NCI-H2227 (cell line): ENCODE measurements around the gene IPCEF1.
"Not testable (repeated sequence)": the region's sequence is repeated elsewhere in the genome, so short reads cannot be mapped to it uniquely, and the experiment has no call there.

Experiments
- DNase-seq: peaks from one replicate; lab custom pipeline; 2025; ENCODE audit not compliant: unreplicated experiment; lab: John Stamatoyannopoulos, UW

Gene IPCEF1

DNA sequence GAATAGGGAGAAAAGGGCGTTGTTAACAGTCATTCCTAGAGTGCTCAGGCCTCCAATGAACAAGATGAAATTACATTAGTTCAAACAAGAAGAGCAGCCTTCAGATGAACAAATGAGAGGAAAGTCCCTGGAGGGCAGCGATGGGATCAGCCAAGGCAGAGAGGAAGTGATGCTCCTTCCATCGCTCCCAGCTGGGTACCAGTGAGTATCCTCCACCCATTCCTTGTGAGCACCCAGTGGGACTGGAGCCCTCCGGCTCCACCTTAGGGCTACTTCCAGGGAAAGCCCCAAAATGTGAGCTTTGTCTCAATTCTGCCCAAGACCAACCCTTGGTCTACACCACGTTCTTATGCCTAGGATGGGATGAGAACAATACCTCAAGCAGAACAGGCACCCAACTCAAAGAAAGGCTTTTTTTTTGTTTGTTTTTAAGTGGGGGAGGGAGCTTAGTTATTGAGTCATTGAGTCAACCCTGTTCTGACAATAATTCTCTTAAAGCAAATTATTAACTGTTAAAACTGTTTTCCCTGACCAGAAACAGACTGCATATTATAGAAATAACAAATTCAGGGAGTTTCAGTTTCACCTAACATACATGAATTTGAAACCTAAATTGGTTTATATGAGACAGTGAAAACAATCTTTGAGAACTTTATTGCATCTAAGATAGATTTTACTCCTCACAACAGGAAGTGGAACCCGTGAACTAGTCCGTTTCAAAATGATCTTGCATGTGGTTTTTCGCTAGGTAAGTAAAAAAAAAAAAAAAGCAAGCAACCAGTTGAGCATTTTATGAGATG lies 106.9 kb downstream of the IPCEF1 start:
- no peak for DNase-seq

DNA sequence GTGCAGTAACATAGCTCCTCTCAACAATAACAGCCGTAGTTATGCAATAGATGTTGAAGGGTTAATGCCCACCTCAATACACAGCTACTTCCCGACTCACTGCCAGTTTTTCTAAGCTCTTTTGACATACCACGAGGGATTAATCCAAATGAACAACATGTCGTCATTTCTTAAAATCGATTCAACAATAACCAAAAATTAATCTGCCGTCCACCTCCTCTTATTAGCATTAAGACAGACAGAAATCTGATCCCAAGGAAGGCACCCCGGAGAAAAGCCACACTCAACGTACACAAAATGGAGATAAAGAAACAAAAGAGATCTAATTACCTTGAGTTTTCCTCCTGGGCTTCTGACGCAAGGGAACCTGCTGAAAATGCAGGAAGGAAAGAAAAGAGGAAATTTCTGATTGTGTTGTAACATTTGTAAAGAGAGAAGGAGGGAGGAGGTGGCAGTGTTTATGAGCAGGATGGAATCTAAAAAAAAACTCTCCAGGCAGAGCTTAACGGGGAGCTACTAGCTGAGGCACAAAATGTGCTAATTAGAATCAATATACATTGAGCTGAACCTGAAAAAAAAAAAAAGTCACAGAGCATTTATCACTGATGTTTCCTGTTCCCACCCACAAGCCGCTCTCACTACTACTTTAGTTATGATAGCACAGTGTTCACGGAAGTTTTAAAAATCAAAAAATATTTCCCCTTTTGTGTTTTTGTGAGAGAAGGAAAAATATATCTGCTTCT lies 109.3 kb downstream of the IPCEF1 start:
- no peak for DNase-seq

DNA sequence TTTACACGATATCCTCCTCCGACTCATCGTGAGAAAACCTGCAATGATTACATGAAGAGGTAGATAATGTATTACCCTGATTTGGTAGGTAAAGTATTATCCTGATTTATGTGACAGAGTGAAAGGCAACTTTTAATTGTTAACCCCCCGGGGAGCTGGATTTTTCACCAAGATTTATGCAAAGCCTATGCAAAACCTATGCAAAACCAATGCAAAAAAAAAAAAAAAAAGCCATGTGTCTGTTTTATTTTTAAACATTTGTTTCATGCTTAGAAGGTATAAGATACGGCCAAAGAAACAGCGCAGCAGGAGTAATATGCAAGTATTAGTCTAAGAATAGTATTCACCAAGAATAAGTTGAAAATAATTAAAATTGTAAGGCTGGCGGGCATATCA lies 109.9 kb downstream of the IPCEF1 start:
- DNase-seq: no peak

GRCh38 chr6:154245506-154245905 lies 111.1 kb downstream of the IPCEF1 start:
- no peak for DNase-seq

DNA sequence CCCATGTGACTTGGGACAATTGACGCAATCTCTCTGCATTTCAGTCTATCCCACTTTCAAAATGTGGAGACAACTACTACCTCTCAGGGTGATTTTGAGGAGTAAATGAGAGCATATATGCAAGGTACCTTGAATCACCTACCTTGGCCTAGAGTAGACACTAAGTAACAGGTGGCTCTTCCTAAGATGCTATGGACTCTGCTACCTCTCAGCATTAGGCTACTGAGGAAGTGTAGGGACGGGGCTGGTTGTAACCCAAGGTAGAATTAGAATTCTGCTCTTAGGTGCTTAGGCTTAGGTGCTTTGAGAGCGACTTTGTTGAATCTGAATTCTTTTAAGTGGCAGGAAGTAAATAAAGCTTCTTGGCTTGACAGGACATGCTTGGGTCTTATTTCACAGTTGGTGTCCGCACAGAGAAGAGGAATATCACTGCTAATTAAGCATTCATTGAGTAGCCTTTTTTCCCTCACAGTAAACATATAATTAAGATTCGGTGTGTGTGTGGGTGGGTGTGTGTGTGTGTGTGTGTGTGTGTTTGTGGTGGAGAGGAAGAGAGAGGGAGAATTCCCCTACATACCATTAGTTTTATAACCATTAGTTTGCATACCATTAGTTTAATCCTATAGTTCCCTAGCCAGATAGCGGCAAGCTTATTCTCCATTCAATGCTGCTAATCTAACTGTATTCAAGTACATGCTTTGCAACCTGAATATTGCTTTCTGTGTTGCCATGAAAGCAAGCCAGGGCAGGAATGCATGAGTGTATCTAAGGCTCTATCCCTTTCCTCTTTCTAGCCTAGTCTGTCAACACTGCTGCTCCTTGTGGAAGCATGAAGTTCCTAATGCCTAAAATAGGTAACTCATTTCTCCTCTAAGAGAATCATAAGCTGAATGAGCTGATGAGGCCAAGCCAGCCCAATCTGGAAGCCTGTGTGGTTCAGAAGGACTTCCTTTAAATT lies 112.5 kb downstream of the IPCEF1 start:
- no peak for DNase-seq

DNA sequence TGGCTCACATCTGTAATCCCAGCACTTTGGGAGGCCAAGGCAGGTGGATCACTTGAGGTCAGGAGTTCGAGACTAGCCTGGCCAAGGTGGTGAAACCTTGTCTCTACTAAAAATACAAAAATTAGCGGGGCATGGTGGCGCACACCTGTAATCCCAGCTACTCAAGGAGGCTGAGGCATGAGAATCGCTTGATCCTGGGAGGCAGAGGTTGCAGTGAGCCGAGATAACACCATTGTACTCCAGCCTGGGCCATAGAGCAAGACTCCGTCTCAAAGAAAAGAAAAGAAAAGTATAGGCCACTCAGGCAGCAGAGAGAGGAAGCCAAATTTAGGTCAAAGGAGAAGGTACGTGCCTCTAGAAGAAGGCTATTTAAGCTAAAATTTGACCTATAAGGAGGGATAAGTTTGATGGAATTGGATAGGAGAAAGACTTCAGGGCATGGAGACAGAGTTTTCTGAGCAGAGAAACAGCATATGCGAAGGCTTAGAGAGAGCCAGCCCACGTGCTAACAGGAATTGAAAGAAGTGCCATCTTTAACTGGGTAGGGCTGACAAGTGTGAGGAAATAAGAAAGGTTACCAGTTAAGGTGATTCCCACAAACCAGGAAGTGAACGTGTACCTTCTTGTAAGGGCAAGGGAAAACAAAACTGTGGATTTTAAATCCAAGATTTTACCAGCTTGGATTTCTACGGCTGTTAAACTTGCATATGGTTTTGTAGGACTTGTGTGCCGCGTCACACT lies 113.8 kb downstream of the IPCEF1 start:
- no peak for DNase-seq

- DNase-seq: no peak
Observed at GRCh38 chr6:154241581-154241980, 115.0 kb downstream of the IPCEF1 start.

GRCh38 chr6:154241061-154241460 lies 115.5 kb downstream of the IPCEF1 start:
- not testable (repeated sequence) for DNase-seq

- DNase-seq: no peak
Observed at GRCh38 chr6:154239392-154239791, 117.2 kb downstream of the IPCEF1 start.

GRCh38 chr6:154238831-154239230 lies 117.8 kb downstream of the IPCEF1 start:
- DNase-seq: no peak

GRCh38 chr6:154236646-154237301 lies 119.8 kb downstream of the IPCEF1 start:
- DNase-seq: no peak

GRCh38 chr6:154234019-154234772 lies 122.4 kb downstream of the IPCEF1 start:
- no peak for DNase-seq

GRCh38 chr6:154233383-154233782 lies 123.2 kb downstream of the IPCEF1 start:
- no peak for DNase-seq

DNA sequence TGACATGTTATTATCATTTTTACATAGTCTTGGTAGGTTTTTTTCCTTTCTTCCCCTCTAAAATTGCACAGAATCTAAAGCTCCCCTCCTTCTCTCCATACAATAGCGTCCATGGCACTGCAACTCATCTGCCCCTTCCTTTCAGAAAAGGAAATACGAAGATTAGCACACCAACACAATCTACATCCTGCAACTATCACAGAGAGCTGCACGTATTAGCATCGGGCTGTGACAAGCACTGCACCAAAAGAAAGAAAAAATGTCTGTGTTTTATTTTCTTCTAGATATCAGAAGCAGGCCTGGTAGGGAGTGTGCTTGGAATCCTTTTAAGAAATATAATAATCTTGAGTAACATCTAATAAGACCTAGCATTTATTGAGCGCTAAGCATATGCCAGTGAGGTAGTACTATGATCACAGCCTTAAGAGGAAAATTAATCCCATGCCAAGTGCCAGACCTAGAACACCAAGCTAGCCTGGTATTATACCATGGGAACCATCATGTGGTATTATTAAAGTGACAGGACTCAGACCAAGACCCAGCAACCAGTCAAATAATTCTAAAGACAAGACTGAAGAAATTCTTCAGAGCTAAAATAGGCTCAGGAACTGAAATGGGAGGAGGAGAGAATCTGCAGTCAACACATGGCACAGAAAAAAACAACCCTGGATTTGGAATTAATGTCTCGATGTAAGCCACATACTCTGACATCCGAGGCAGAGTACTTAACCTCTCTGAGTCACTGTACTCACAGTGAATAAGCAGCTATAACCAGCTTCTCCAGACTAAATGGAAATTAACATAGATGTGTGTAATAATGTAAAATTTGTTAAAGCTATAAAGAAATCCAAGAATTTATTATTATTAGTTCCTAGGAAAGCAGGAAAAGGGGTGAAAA lies 124.3 kb downstream of the IPCEF1 start:
- no peak for DNase-seq

DNA sequence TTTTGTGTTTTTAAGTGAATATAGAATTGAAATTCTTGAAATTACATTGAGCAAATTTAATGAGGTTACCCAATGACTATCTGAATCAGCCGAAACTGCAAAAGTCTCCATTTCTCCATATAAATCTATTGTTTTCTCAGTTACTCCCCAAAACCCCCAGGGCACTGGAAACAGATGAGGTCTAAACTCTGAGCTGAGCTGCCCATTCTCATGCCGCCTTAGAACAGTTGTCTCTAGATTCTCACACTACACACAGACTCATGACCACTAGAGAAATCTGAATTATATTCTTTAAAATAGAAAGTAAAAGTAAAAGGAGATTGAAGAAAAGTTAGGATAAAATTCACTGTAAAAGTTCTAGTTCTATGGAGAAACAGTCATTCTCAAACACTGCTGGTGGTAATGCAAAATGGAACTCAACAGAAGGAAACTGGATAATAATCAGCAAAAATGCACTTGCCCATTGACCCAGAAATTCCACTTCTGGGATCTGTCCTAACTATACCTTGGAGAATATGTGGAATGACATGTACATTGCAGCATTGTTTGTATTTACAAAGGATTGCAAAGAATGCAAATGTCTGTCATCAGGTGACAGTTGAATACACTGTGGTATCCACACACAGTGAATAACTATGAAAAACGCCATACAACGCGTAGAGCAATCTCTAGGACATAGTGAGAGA lies 125.5 kb downstream of the IPCEF1 start:
- DNase-seq: no peak

DNA sequence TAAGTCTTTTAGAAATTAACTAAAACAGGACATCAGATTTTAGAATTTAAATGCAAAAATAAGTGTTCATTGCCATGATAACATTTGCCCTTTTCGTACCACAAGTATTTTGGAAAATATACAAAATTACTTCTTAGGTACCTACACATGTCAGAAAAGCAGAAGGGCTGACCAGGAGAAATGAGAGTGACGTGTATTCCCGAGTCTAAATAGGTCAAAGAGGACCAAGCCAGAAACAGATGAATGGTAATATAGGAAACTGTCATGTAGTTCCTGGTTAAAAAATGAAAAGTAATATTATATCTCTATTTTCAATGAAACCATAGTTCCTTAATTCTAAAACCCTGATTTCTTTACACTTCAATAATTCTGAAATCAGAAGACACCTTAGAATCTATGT lies 126.2 kb downstream of the IPCEF1 start:
- no peak for DNase-seq

DNA sequence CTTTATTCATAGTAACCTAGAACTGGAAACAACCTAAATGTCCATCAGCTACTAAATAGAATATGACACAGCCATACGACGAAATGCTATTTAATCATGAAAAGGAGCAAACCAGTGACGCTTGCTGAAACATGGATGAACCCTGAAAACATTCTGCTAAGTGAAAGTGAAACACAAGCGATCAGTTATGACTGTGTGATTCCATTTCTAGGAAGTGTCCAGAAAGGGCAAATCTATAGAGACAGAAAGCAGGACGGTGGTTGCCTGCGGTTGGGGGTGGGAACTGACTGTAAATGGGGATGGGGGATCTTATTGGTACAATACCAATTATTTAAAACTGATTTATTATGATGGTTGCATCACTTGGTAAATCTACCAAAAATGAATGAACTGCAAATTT lies 126.8 kb downstream of the IPCEF1 start:
- no peak for DNase-seq

- DNase-seq: no peak
Observed at GRCh38 chr6:154228521-154228905, 128.1 kb downstream of the IPCEF1 start.
